ENCODE measurements around the gene GBA2. TPM values are rescaled to one million over a fixed set of nuclear protein-coding genes. Genes with fewer than 3 reads are reported as not detected.

GBA2 gene
- total RNA-seq, 1 donor from 2014 or later, result 84.7 TPM

DNA sequence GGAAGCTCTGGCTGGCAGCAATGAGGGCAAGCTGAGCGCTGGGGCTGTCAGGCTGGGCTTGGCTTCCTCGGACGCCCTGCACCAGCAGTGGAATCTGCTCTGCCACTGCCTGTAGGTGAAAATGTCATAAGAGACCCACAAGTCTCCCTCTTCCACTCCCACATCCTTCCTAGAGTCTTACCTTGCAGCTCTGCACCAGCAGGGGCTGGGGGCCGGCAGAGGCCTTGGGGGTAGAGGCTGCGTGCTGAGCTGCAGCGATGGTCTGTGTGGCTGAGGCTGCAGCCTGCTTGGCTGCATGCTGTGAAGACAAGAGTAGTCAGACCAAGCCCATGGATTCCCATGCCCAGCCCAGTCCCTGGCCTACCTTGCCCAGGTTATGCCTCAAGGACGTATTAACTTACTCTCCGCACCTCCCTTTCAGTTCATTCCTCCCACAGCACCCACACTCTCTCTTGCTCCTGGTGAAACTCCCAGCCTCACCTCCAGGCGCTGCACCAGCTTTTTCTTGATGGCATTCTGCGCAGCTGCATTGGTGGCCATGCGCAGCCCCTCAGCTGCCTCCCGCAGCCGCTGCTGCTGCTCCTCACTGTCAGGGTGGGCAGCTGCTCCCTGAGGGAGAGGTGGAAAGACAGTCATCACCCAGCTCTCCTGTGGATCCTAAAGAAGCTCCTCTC, 34.3 kb downstream of the GBA2 start:
- no peak overlapping the region for H3K27ac Mint-ChIP-seq
- H3K36me3 Mint-ChIP-seq, result peaks cover 59% of the 10 kb centered on the region
- H3K9me3 Mint-ChIP-seq, result no peaks in the 10 kb centered on the region
- no peaks in the 10 kb centered on the region for H3K27me3 Mint-ChIP-seq (ENCODE audit: low read depth)
- TF ChIP-seq, protein P1, sequence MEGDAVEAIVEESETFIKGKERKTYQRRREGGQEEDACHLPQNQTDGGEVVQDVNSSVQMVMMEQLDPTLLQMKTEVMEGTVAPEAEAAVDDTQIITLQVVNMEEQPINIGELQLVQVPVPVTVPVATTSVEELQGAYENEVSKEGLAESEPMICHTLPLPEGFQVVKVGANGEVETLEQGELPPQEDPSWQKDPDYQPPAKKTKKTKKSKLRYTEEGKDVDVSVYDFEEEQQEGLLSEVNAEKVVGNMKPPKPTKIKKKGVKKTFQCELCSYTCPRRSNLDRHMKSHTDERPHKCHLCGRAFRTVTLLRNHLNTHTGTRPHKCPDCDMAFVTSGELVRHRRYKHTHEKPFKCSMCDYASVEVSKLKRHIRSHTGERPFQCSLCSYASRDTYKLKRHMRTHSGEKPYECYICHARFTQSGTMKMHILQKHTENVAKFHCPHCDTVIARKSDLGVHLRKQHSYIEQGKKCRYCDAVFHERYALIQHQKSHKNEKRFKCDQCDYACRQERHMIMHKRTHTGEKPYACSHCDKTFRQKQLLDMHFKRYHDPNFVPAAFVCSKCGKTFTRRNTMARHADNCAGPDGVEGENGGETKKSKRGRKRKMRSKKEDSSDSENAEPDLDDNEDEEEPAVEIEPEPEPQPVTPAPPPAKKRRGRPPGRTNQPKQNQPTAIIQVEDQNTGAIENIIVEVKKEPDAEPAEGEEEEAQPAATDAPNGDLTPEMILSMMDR (IDR thresholded peaks at IDR 0.05; ENCODE audit: unreplicated experiment), result no peak
- H3K4me3 Mint-ChIP-seq, result no peak overlapping the region
- no peak for DNase-seq (ENCODE audit: low spot score in 2 of 2, unreplicated experiment in 2 of 2)
- H3K4me1 Mint-ChIP-seq, result no peaks in the 10 kb centered on the region

DNA sequence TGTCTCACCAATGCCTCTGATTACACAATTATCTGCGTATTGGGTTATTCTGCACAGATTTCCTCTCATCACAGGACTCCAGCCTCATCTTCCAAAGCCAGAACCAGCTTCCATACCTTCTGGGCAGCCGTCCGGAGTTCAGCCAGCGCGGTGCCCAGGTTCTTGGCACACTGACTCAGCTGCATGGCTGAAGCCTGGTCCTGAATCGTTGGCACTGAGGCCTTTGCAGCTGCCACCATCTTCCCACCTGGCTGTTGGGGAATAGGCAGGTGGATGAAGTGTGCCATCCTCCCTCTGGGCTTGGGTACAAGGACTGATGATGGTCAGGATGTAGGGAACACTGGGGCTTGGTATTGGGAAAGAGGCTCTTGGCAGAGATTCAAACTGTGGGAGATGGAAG, 34.9 kb downstream of the GBA2 start:
- Mint-ChIP-seq H3K9me3 (no peaks in the 10 kb centered on the region), H3K4me3 (no peak overlapping the region), H3K27me3 (ENCODE audit: low read depth) (no peaks in the 10 kb centered on the region), H3K36me3 (peaks cover 57% of the 10 kb centered on the region), H3K27ac (no peak overlapping the region), H3K4me1 (no peaks in the 10 kb centered on the region)
- no peak for DNase-seq (ENCODE audit: low spot score in 2 of 2, unreplicated experiment in 2 of 2)
- TF ChIP-seq, protein P1 (IDR thresholded peaks at IDR 0.05; ENCODE audit: unreplicated experiment), result no peak

DNA sequence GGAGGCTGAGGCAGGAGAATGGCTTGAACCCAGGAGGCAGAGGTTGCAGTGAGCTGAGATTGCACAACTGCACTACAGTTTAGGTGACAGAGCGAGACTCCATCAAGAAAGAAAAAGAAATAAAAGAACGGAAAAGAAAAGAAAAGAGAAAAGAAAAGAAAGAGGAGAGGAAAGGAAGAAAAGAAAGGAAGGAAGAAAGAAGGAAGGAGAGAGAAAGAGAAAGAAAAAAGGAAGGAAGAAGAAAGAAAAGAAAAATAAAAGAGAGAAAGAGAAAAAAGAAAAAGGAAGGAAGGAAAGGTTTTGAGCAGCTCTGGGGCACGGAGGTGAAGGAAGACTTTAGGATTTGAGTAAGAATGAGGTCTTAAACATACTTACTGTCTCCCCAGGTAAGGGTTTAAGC, 35.5 kb downstream of the GBA2 start:
- no peak overlapping the region for H3K4me3 Mint-ChIP-seq
- TF ChIP-seq, protein P1 (IDR thresholded peaks at IDR 0.05; ENCODE audit: unreplicated experiment), result no peak
- no peaks in the 10 kb centered on the region for H3K4me1 Mint-ChIP-seq
- H3K27me3 Mint-ChIP-seq (ENCODE audit: low read depth), result no peaks in the 10 kb centered on the region
- peaks cover 58% of the 10 kb centered on the region for H3K36me3 Mint-ChIP-seq
- DNase-seq (ENCODE audit: low spot score in 2 of 2, unreplicated experiment in 2 of 2), result no peak
- H3K9me3 Mint-ChIP-seq, result no peaks in the 10 kb centered on the region
- no peak overlapping the region for H3K27ac Mint-ChIP-seq

DNA sequence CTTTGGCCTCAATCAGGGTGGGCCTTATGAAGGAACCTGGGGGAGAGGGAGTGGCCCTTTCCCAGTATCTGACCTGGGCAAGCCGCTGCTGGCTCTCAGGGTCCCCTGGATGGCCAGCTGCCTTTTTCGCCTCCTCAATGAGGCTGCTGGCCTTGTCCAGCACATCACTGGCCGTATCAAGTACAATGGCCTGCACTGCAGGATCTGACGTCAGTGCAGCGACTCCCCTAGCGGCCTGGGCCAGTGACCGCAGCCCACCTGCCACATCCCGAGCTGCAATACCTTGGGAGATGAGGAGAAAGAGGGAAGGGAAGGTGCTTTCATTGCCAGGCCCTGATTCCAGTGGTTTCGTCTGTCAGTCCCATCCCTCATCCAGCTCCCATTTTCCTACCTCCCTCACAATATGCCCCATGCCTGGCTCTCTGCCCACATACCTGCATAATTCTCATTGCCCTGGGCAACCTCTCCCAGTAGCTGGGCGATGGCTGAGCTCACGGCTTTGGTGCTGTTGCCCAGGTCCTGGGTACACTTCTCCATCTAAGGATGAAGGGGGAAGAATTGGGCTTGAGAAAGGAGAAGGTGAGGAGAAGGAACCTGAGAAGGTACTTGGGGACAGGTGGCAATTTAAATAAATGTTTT, 36.1 kb downstream of the GBA2 start:
- Mint-ChIP-seq H3K36me3 (peaks cover 59% of the 10 kb centered on the region), H3K9me3 (no peaks in the 10 kb centered on the region), H3K27me3 (ENCODE audit: low read depth) (no peaks in the 10 kb centered on the region), H3K4me3 (no peak overlapping the region), H3K4me1 (no peaks in the 10 kb centered on the region), H3K27ac (no peak overlapping the region)
- DNase-seq (ENCODE audit: low spot score in 2 of 2, unreplicated experiment in 2 of 2), result no peak
- TF ChIP-seq, protein P1 (IDR thresholded peaks at IDR 0.05; ENCODE audit: unreplicated experiment), result no peak

DNA sequence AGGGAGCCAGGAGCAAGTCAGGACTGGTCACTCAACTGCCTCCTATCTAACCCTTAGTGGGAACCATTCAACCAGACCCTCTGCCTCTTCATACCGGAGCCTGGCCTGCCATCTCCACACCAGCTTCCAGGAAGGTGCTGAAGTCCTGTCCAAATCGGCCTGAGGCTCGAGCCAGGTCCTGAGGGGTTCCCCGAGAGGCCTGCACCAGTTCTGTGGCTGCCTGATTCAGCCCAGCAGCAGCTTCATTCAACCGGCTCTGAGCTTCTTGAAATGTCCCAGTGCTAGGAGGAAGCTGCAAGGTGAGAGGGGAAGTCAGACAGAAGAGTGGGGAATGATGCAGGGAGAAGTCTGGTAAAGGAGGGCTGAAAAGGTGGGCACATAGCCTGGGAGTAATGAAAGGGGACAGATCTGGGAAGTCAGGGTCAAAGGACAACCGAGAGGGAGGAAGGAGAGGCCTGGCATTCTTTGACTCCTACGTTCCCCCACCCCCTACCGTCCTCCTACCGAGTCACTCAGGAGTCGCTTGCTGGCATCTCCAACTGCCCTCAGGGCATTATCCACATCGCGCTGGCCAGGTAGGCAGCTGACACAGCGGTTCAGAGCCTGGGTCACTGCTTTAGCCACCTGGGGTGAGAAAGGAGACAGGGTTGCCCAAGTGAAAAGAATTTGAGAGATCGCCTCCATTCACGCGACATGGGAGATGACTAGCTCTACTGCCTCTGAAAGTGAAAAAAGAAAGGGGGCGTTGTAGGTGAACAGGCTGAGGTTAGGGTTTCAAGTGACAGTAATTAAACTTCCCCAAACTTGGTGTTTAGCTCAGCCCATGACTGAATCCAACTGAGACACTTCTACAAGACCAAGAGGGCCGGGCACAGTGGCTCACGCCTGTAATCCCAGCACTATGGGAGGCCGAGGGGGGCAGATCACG, 37.3 kb downstream of the GBA2 start:
- H3K4me3 Mint-ChIP-seq, result no peak overlapping the region
- no peaks in the 10 kb centered on the region for H3K9me3 Mint-ChIP-seq
- no peak for DNase-seq (ENCODE audit: low spot score in 2 of 2, unreplicated experiment in 2 of 2)
- H3K36me3 Mint-ChIP-seq, result peaks cover 63% of the 10 kb centered on the region
- peak overlapping the region; percentile 47 for H3K27ac Mint-ChIP-seq
- TF ChIP-seq, protein P1 (IDR thresholded peaks at IDR 0.05; ENCODE audit: unreplicated experiment), result no peak
- no peaks in the 10 kb centered on the region for H3K27me3 Mint-ChIP-seq (ENCODE audit: low read depth)
- H3K4me1 Mint-ChIP-seq, result no peaks in the 10 kb centered on the region

Data from mesothelial cell of epicardium (in vitro differentiated cells).